ENCODE results near the gene ADSL. TPM values are rescaled to one million over a fixed set of nuclear protein-coding genes. Genes with fewer than 3 reads are reported as not detected.
"Not testable (repeated sequence)": the region's sequence is repeated elsewhere in the genome, so short reads cannot be mapped to it uniquely, and the experiment has no call there.

ADSL gene
- total and polyA plus RNA-seq, 2 of the 4 experiments (the other 2 are of a cell fraction), result 93.6 to 229 TPM

- no peak for TF ChIP-seq USF2 (IDR thresholded peaks at IDR 0.05; ENCODE audit: low read depth, low read length)
- TF ChIP-seq MAFK (IDR thresholded peaks at IDR 0.05; ENCODE audit: low read depth, low read length), result no peak
- TF ChIP-seq POLR2A (IDR thresholded peaks at IDR 0.05; ENCODE audit: low read depth, low read length), result no peak
- TF ChIP-seq MXI1 (IDR thresholded peaks at IDR 0.05; ENCODE audit: borderline replicate concordance, low read depth, low read length), result no peak
These were observed 35.6 kb upstream of the ADSL start (continued) for GRCh38 chr22:40310768-40311120.

GRCh38 chr22:40311646-40312045 is 34.7 kb upstream of the ADSL start:
- H2BK20ac ChIP-seq (ENCODE audit: low read depth, low read length); H2BK5ac ChIP-seq (ENCODE audit: low read depth, low read length, poor library complexity, severe bottlenecking); POLR2A ChIA-PET (ENCODE audit: unreplicated experiment); H4K8ac ChIP-seq (ENCODE audit: low read depth in 2 of 2, low read length in 2 of 2); DNase-seq; H3K4me2 ChIP-seq (ENCODE audit: low read depth, low read length); H4K5ac ChIP-seq (ENCODE audit: low read depth, low read length); in situ Hi-C loops (cut with MboI; ENCODE audit: low sequenced_read_pairs); ATAC-seq (ENCODE audit: low read depth); H3K23ac ChIP-seq (ENCODE audit: low read depth, low read length); H4K91ac ChIP-seq (ENCODE audit: insufficient read depth, low read depth, low read length); H3K4me3 ChIP-seq (ENCODE audit: insufficient read depth, low read depth, low read length); H3K56ac ChIP-seq (ENCODE audit: extremely low read depth, insufficient read depth, low read length); H2BK15ac ChIP-seq (ENCODE audit: low read depth, low read length); H3K9ac ChIP-seq (ENCODE audit: low read depth, low read length); dilution Hi-C loops (cut with HindIII; ENCODE audit: low sequenced_read_pairs, unreplicated experiment); H2BK120ac ChIP-seq (ENCODE audit: low read depth, low read length); H3K18ac ChIP-seq (ENCODE audit: low read depth, low read length); H3K14ac ChIP-seq (replicated peaks; ENCODE audit: low read depth, low read length); H3K4me1 ChIP-seq (ENCODE audit: control insufficient read depth, insufficient read depth, low read length); H3K9me3 ChIP-seq (ENCODE audit: control insufficient read depth, insufficient read depth, low read length); BruUV-seq (replicated peaks); H2AFZ ChIP-seq (replicated peaks; ENCODE audit: low read length, poor library complexity); H3K27ac ChIP-seq (ENCODE audit: insufficient read depth, low read length); H2AK5ac ChIP-seq (ENCODE audit: low read depth, low read length); H2AK9ac ChIP-seq (replicated peaks; ENCODE audit: low read depth, low read length, poor library complexity); H3K4ac ChIP-seq (ENCODE audit: low read depth, low read length); H3K27me3 ChIP-seq (ENCODE audit: control insufficient read depth, insufficient read depth, low read length); H4K20me1 ChIP-seq (ENCODE audit: insufficient read depth, low read length): not testable (repeated sequence)
- WGBS, 2 experiments (ENCODE audit: extremely low coverage in 2 of 2, insufficient read length in 1 of 2), result 90% methylated on average over 2 of the region's 12 CpGs; no CpG with 5 or more reads in 1 of the 2 experiments
- intact Hi-C loops (cut with micrococcal nuclease), result loop anchor here (5.0 kb wide), 1 partner anchor 36 kb away; the partner anchor contains the start of gene ADSL
- Histone ChIP-seq H3K36me3 (ENCODE audit: control insufficient read depth, insufficient read depth, low read length) (peaks cover 42% of the 10 kb centered on the region), H3K9me1 (ENCODE audit: insufficient read depth, low read length) (peaks cover 20% of the 10 kb centered on the region), H3K79me1 (ENCODE audit: low read depth in 1 of 2, low read length in 2 of 2) (peaks cover 0 to 29% of the 10 kb centered on the region in 2 experiments; a peak in 2 of 4 replicates)
- CTCF ChIA-PET, result interaction anchor here (0.6 kb wide), 2 partner anchors 24 to 30 kb away, joined by 3 read pairs; no protein-coding TSS in a partner anchor
